LNCaP clone FGC (cell line): Measurements from ENCODE around the gene SLC15A2.

Experiments used
- DNase-seq: peaks from one replicate; pipeline ENCODE4 v3.0.0-alpha.2; 2011; ENCODE audit warnings: low read depth
- H3K4me3 ChIP-seq: 2 replicates; pipeline ENCODE4 v1.5.1; 2011; ENCODE audit warnings: mild to moderate bottlenecking, low read depth, low read length, control low read depth
- TF ChIP-seq, protein P1 (sequence below): IDR thresholded peaks from 2 replicates; pipeline ENCODE4 v1.5.1; 2012; ENCODE audit warnings: mild to moderate bottlenecking; ENCODE audit not compliant: control insufficient read depth, insufficient read depth; ENCODE audit errors: extremely low read depth

Gene SLC15A2

DNA sequence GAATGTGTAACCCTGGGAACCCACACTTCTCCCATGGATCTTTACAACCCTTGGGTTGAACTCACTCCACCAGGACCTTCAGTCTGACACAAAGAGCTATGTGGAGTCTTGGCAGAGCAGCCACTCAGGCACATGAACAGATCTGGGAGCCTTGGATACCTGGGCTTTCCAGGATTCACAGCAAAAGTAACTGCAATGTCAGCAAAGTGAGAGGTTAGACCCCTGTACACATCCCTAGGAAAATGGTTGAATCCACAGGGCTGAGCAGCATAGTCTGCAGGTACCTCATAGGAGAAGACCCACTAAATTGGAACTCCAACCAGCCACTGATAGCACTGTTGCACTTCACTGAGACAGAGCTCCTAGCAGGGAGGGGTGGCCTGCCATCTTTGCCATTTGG lies 68.2 kb downstream of the SLC15A2 start:
- no peak for DNase-seq
- TF ChIP-seq, protein P1, sequence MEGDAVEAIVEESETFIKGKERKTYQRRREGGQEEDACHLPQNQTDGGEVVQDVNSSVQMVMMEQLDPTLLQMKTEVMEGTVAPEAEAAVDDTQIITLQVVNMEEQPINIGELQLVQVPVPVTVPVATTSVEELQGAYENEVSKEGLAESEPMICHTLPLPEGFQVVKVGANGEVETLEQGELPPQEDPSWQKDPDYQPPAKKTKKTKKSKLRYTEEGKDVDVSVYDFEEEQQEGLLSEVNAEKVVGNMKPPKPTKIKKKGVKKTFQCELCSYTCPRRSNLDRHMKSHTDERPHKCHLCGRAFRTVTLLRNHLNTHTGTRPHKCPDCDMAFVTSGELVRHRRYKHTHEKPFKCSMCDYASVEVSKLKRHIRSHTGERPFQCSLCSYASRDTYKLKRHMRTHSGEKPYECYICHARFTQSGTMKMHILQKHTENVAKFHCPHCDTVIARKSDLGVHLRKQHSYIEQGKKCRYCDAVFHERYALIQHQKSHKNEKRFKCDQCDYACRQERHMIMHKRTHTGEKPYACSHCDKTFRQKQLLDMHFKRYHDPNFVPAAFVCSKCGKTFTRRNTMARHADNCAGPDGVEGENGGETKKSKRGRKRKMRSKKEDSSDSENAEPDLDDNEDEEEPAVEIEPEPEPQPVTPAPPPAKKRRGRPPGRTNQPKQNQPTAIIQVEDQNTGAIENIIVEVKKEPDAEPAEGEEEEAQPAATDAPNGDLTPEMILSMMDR: no peak
- H3K4me3 ChIP-seq: no peak overlapping the region

- no peak for DNase-seq
- no peak overlapping the region for H3K4me3 ChIP-seq
- TF ChIP-seq, protein P1: no peak
Measured at GRCh38 chr3:121963608-121964007, 69.4 kb downstream of the SLC15A2 start.

- no peak overlapping the region for H3K4me3 ChIP-seq
- TF ChIP-seq, protein P1: no peak
- no peak for DNase-seq
Measured at GRCh38 chr3:121969631-121970030, 75.4 kb downstream of the SLC15A2 start.

GRCh38 chr3:121970047-121970446 lies 75.8 kb downstream of the SLC15A2 start:
- no peak overlapping the region for H3K4me3 ChIP-seq
- TF ChIP-seq, protein P1: no peak
- peak; percentile 96 for DNase-seq

- no peak for DNase-seq
- no peak overlapping the region for H3K4me3 ChIP-seq
- TF ChIP-seq, protein P1: no peak
Measured at GRCh38 chr3:121974601-121975111, 80.5 kb downstream of the SLC15A2 start.

DNA sequence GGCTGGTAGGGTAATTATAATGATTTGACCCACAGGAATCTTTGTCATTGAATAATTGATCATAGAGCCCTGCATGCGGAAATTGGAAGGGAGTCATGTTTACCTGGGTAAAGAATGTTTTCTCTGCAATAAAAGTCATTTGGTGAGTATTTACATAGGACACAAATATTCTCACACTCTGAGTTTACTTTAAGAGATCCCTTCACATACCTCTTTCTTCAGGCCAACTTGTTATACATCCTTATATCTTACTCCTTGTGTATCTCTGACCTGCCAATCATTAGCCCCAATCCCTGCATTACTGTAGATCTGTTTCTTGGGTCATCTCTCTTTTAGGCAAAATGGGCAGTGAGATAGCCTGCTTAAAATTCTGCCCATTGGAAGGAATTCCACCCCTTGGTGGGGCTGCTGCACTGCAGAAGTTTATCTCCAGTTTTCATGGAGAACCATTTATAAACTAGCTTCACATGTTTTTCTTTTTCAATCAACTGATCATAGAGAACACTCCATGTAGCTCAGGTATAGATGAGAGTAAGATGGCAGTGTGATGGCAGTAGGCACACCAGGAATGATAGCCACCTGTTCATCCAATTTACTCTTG lies 81.6 kb downstream of the SLC15A2 start:
- TF ChIP-seq, protein P1: no peak
- no peak for DNase-seq
- no peak overlapping the region for H3K4me3 ChIP-seq

DNA sequence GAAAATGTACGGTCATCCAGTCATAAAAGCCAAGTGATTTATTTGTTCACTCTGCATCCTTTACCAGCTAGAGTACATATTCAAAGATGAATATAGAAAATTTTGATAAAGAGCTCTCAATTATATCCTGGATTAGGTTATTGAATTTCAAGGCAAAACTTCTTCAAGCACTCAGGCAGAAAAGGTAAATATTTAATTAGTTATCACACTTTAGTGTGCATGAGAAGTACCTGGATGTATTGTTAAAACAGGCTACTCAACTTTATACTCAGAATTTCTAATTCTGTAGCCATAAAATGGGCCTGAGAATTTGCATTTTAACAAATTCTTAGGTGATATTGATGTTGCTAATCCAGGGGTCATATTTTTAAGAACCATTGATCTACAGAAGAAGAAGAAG lies 82.5 kb downstream of the SLC15A2 start:
- H3K4me3 ChIP-seq: no peak overlapping the region
- TF ChIP-seq, protein P1: no peak
- DNase-seq: no peak
